ENCODE data around the gene UBE2E2. TPM values are rescaled to one million over a fixed set of nuclear protein-coding genes. Genes with fewer than 3 reads are reported as not detected.

UBE2E2 gene
- total RNA-seq, 1 donor from 2014 or later = 32.5 TPM

GRCh38 chr3:23430781-23431398, 227.8 kb downstream of the UBE2E2 start:
- TF ChIP-seq CTCF (conservative IDR thresholded peaks at IDR 0.05; ENCODE audit: low read depth, low read length) = no peak
- no peak for DNase-seq (ENCODE audit: low read depth)
- H3K4me3 ChIP-seq (ENCODE audit: low read depth, low read length) = no peak overlapping the region

DNA sequence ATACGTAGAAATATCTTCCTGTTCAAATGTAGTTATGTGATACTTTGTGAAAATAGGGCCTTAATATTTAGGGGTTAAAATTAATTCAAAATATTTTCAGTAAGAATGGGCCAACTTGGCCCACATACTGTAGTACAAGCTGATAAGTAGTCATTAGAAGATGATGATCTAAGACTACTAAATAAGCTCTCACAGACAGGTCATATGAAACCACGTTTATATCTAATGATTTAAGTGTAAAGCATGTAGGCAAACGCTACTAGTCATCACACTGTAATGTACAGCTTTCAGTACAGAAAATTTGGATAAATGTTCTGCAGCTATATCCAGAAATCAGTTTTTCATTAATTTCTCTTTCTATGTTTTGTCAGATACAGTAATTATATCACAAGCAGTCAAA, 228.6 kb downstream of the UBE2E2 start:
- TF ChIP-seq CTCF (conservative IDR thresholded peaks at IDR 0.05; ENCODE audit: low read depth, low read length) = no peak
- no peak overlapping the region for H3K4me3 ChIP-seq (ENCODE audit: low read depth, low read length)
- no peak for DNase-seq (ENCODE audit: low read depth)

- DNase-seq (ENCODE audit: low read depth) = no peak
- no peak for TF ChIP-seq CTCF (conservative IDR thresholded peaks at IDR 0.05; ENCODE audit: low read depth, low read length)
- H3K4me3 ChIP-seq (ENCODE audit: low read depth, low read length) = no peak overlapping the region
Measured at GRCh38 chr3:23435318-23435717, 232.2 kb downstream of the UBE2E2 start.

DNA sequence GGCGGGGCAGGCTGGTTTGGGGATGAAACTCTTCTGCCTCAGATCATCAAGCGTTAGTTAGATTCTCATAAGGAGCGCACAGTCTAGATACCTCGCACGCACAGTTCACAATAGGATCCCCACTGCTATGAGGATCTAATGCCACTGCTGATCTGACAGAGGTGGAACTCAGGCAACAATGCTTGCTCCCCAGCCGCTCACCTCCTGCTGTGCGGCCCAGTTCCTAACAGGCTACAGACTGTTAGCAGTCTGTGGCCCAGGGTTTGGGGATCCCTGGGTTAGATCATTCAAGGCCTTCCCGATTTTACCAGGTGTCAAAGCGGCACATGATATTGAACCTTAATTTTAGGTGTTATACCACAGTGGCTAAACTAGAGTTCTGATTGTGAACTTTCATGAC, 232.8 kb downstream of the UBE2E2 start:
- no peak for DNase-seq (ENCODE audit: low read depth)
- no peak for TF ChIP-seq CTCF (conservative IDR thresholded peaks at IDR 0.05; ENCODE audit: low read depth, low read length)
- no peak overlapping the region for H3K4me3 ChIP-seq (ENCODE audit: low read depth, low read length)

- no peak for TF ChIP-seq CTCF (conservative IDR thresholded peaks at IDR 0.05; ENCODE audit: low read depth, low read length)
- no peak overlapping the region for H3K4me3 ChIP-seq (ENCODE audit: low read depth, low read length)
- DNase-seq (ENCODE audit: low read depth) = no peak
Measured at GRCh38 chr3:23437484-23438145, 234.5 kb downstream of the UBE2E2 start.

GRCh38 chr3:23438657-23439056, 235.5 kb downstream of the UBE2E2 start:
- H3K4me3 ChIP-seq (ENCODE audit: low read depth, low read length) = no peak overlapping the region
- DNase-seq (ENCODE audit: low read depth) = no peak
- TF ChIP-seq CTCF (conservative IDR thresholded peaks at IDR 0.05; ENCODE audit: low read depth, low read length) = no peak

- no peak overlapping the region for H3K4me3 ChIP-seq (ENCODE audit: low read depth, low read length)
- no peak for TF ChIP-seq CTCF (conservative IDR thresholded peaks at IDR 0.05; ENCODE audit: low read depth, low read length)
- DNase-seq (ENCODE audit: low read depth) = no peak
Measured at GRCh38 chr3:23439080-23439479, 236.0 kb downstream of the UBE2E2 start.

All from epithelial cell of proximal tubule (primary cell).